Endothelial cell of umbilical vein (primary cell): ENCODE measurements around the gene TEX55. TPM values are rescaled to one million over a fixed set of nuclear protein-coding genes. Genes with fewer than 3 reads are reported as not detected.

Experiments used
- BruUV-seq: library from RNA; stranded (reverse); fragments of 400-500 nt; replicated peaks from 2 replicates; lab custom pipeline; 2021; lab: Mats Ljungman, UMichigan
- CTCF ChIA-PET: fragments of 300-600, 350-600 bp; sonication (Branson Sonifier 250); formaldehyde crosslinking; loops from one replicate; lab custom pipeline; 2021; ENCODE audit warnings: antibody characterized with exemption, inconsistent platforms; lab: Charles Lee
- POLR2A ChIA-PET: fragments of 300-600, 350-600 bp; sonication (Branson Sonifier 250); formaldehyde crosslinking; loops from one replicate; lab custom pipeline; 2021; ENCODE audit warnings: antibody characterized with exemption, inconsistent platforms; lab: Charles Lee
- DNase-seq: peaks from one replicate; pipeline ENCODE4 v3.0.0-alpha.2; 2011; ENCODE audit warnings: low read depth, low spot score
- FAIRE-seq: peaks from 2 replicates; lab custom pipeline; 2011; peaks lifted over from hg19 to GRCh38; lab: Jason Lieb, UNC
- H2AFZ ChIP-seq: 2 replicates; pipeline ENCODE4 v1.6.0; 2012; ENCODE audit warnings: low read depth, low read length, control low read depth, inconsistent platforms
- H3K27ac ChIP-seq: 2 replicates; pipeline ENCODE4 v1.5.1; 2011; ENCODE audit warnings: low read depth, mild to moderate bottlenecking, control low read depth, low read length, moderate library complexity; ENCODE audit not compliant: insufficient read depth
- H3K27me3 ChIP-seq, 2 experiments: 2 replicates each; pipeline versions ENCODE4 v1.6.0 to v1.6.1; 2011; ENCODE audit warnings: low read length in 2 of 2, mixed read lengths in 1 of 2; ENCODE audit not compliant: control insufficient read depth in 2 of 2, insufficient read depth in 2 of 2
- H3K36me3 ChIP-seq, 2 experiments: 2 replicates in 1 of 2; 3 replicates in 1 of 2; pipeline ENCODE4 v1.5.1; 2011; ENCODE audit warnings: low read length in 2 of 2, mild to moderate bottlenecking in 1 of 2, moderate library complexity in 1 of 2; ENCODE audit not compliant: control insufficient read depth in 2 of 2, insufficient read depth in 2 of 2; ENCODE audit errors: extremely low read depth in 1 of 2
- H3K4me1 ChIP-seq: 3 replicates; pipeline ENCODE4 v1.5.1; 2011; ENCODE audit warnings: mild to moderate bottlenecking, low read length; ENCODE audit not compliant: control insufficient read depth, insufficient read depth; ENCODE audit errors: extremely low read depth
- H3K4me2 ChIP-seq: 2 replicates; pipeline ENCODE4 v1.6.1; 2011; ENCODE audit warnings: low read length, control low read depth, mixed read lengths; ENCODE audit not compliant: insufficient read depth
- H3K4me3 ChIP-seq, 3 experiments: fragments of 200-600 bp in 1 of 3; sonication (generic), shearing (Covaris generic) in 1 of 3; replicated peaks in 1 of 3; 2 replicates each; pipeline ENCODE4 v1.5.1; 2011 to 2016; ENCODE audit warnings: control low read depth in 3 of 3, low read length in 3 of 3, mild to moderate bottlenecking in 2 of 3, inconsistent platforms in 1 of 3, low read depth in 1 of 3, moderate library complexity in 1 of 3; ENCODE audit not compliant: insufficient read depth in 1 of 3
- H3K79me2 ChIP-seq: 2 replicates; pipeline ENCODE4 v1.6.0; 2012; ENCODE audit warnings: low read length, inconsistent platforms; ENCODE audit not compliant: control insufficient read depth, insufficient read depth
- H3K9ac ChIP-seq: replicated peaks from 2 replicates; pipeline ENCODE3; 2011; ENCODE audit warnings: low read length, control low read depth; ENCODE audit not compliant: insufficient read depth; ENCODE audit errors: extremely low read depth
- H3K9me1 ChIP-seq: replicated peaks from 3 replicates; pipeline ENCODE4 v1.6.0; 2011; ENCODE audit warnings: mild to moderate bottlenecking, low read length; ENCODE audit not compliant: control insufficient read depth, insufficient read depth; ENCODE audit errors: extremely low read depth
- H3K9me3 ChIP-seq: replicated peaks from 2 replicates; pipeline ENCODE4 v1.5.1; 2012; ENCODE audit warnings: low read length, inconsistent platforms; ENCODE audit not compliant: control insufficient read depth, insufficient read depth
- H4K20me1 ChIP-seq: replicated peaks from 2 replicates; pipeline ENCODE3; 2011; ENCODE audit warnings: mild to moderate bottlenecking, low read length; ENCODE audit not compliant: control insufficient read depth, insufficient read depth; ENCODE audit errors: extremely low read depth
- EZH2 ChIP-seq: IDR thresholded peaks from 2 replicates; pipeline ENCODE4 v1.6.1; 2012; ENCODE audit warnings: borderline replicate concordance, low read depth, mild to moderate bottlenecking, moderate library complexity, low read length, inconsistent platforms; ENCODE audit not compliant: severe bottlenecking
- FOS ChIP-seq: IDR thresholded peaks from 2 replicates; pipeline ENCODE4 v1.6.1; 2011; ENCODE audit warnings: mild to moderate bottlenecking, low read length, moderate library complexity, borderline replicate concordance; ENCODE audit not compliant: insufficient read depth
- GATA2 ChIP-seq: IDR thresholded peaks from 2 replicates; pipeline ENCODE4 v1.7.0; 2011; ENCODE audit warnings: low read depth, mild to moderate bottlenecking, moderate library complexity, mixed read lengths, low read length; ENCODE audit not compliant: insufficient read length, insufficient read depth
- JUN ChIP-seq: IDR thresholded peaks from 2 replicates; pipeline ENCODE4 v1.6.1; 2011; ENCODE audit warnings: borderline replicate concordance, low read depth; ENCODE audit not compliant: insufficient read length, insufficient read depth
- MYC ChIP-seq: IDR thresholded peaks from one replicate; pipeline ENCODE4 v1.6.1; 2011; ENCODE audit warnings: mild to moderate bottlenecking, low read depth, low read length
- POLR2A ChIP-seq: IDR thresholded peaks from 2 replicates; pipeline ENCODE4 v1.6.1; 2012; ENCODE audit warnings: low read depth, mild to moderate bottlenecking, control low read depth, low read length
- POLR2AphosphoS5 ChIP-seq: IDR thresholded peaks from 2 replicates; pipeline ENCODE4 v1.6.1; 2012; ENCODE audit warnings: low read depth, mild to moderate bottlenecking, control low read depth, low read length, moderate library complexity; ENCODE audit not compliant: insufficient read depth
- dilution Hi-C: fragments of 300-500 bp; cut with MboI; formaldehyde crosslinking; loops from one replicate; pipeline ENCODE4 v1.15.0; 2019; ENCODE audit warnings: low sequenced_read_pairs; ENCODE audit not compliant: extremely low pct_ligation_motif_present
- intact Hi-C: fragments of 100-400 bp; cut with micrococcal nuclease; formaldehyde crosslinking; loops from one replicate; pipeline ENCODE4 v1.10.0; 2022
- polyA plus RNA-seq, 4 experiments: library from polyadenylated mRNA; depleted of rRNA in 3 of 4; stranded (reverse) in 3 of 4; unstranded in 1 of 4; fragments of >200 nt; gene quantifications; 2 replicates each; pipeline versions ENCODE4 v1.2.1 to v1.2.3, GENCODE V29; 2011 to 2012; ENCODE audit warnings: missing spikeins in 1 of 4
- total RNA-seq: library from RNA; stranded (reverse); gene quantifications from 2 replicates; pipeline ENCODE4 v1.2.3, GENCODE V29; 2021
- TF ChIP-seq, protein P1 (sequence below): IDR thresholded peaks from 2 replicates; pipeline ENCODE4 v1.6.1; 2011; ENCODE audit not compliant: insufficient read depth, insufficient read length
- TF ChIP-seq, protein P2 (sequence below), 2 donors: IDR thresholded peaks; 1 replicate in 1 of 2; 2 replicates in 1 of 2; pipeline ENCODE4 v1.5.1; 2011; ENCODE audit warnings: low read length in 2 of 2, mild to moderate bottlenecking in 2 of 2, moderate library complexity in 2 of 2, control low read depth in 1 of 2, inconsistent platforms in 1 of 2, low read depth in 1 of 2; ENCODE audit not compliant: insufficient read depth in 1 of 2; ENCODE audit errors: extremely low read depth in 1 of 2

TEX55 gene
- total and polyA plus RNA-seq, 2 donors (not counting 3 experiments of a cell fraction or from before 2014, with no cell fraction given): not detected

DNA sequence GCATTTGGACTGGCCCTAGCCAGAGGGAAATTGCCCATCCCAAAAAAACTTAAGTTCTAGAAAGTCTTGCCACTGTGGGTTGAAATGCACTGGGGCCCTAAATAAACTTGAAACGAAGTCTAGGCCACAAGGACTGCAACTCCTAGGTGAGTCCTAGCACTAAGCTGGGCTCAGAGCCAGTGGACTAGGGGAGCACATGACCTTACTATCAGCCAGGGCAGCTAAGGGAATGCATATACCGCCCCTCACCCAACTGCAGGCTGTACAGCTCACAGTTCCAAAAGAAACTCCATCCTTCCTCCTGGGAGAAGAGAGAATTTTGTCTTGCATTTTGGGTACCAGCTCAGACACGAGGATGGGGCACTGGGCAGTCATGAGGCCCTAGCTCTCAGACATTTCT is 23.6 kb upstream of the TEX55 start:
- FAIRE-seq: no peak
- Histone ChIP-seq H3K27ac (no peak overlapping the region), H3K9me1 (no peaks in the 10 kb centered on the region), H2AFZ (no peak overlapping the region), H3K4me3 (no peak overlapping the region), H3K27me3 (no peaks in the 10 kb centered on the region), H3K4me2 (no peak overlapping the region), H3K9me3 (no peaks in the 10 kb centered on the region), H3K79me2 (no peaks in the 10 kb centered on the region), H3K9ac (no peak overlapping the region), H3K36me3 (no peaks in the 10 kb centered on the region), H4K20me1 (no peaks in the 10 kb centered on the region), H3K4me1 (no peaks in the 10 kb centered on the region)
- dilution Hi-C loops: no loop called here
- no peak for DNase-seq
- no TSS peak for BruUV-seq
- ChIA-PET POLR2A (no interaction called here), CTCF (no interaction called here)
- TF ChIP-seq EZH2 (no peak), GATA2 (no peak), JUN (no peak), POLR2AphosphoS5 (no peak), POLR2A (no peak), FOS (no peak), MYC (no peak)
- TF ChIP-seq, protein P1, sequence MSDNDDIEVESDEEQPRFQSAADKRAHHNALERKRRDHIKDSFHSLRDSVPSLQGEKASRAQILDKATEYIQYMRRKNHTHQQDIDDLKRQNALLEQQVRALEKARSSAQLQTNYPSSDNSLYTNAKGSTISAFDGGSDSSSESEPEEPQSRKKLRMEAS: no peak
- TF ChIP-seq, protein P2, sequence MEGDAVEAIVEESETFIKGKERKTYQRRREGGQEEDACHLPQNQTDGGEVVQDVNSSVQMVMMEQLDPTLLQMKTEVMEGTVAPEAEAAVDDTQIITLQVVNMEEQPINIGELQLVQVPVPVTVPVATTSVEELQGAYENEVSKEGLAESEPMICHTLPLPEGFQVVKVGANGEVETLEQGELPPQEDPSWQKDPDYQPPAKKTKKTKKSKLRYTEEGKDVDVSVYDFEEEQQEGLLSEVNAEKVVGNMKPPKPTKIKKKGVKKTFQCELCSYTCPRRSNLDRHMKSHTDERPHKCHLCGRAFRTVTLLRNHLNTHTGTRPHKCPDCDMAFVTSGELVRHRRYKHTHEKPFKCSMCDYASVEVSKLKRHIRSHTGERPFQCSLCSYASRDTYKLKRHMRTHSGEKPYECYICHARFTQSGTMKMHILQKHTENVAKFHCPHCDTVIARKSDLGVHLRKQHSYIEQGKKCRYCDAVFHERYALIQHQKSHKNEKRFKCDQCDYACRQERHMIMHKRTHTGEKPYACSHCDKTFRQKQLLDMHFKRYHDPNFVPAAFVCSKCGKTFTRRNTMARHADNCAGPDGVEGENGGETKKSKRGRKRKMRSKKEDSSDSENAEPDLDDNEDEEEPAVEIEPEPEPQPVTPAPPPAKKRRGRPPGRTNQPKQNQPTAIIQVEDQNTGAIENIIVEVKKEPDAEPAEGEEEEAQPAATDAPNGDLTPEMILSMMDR (IDR thresholded peaks at IDR 0.05; ENCODE audit: extremely low read depth in 1 of 2, insufficient read depth in 1 of 2, low read depth in 1 of 2, low read length in 2 of 2): no peak
- intact Hi-C loops: no loop called here
